K562 treated with DMSO at 1 percent for 4 hours (cell line): ENCODE measurements around the gene SESN2. TPM values are rescaled to one million over a fixed set of nuclear protein-coding genes. Genes with fewer than 3 reads are reported as not detected.

ENCODE experiments used
- total RNA-seq: library from RNA; unstranded; fragments of 300-600 nt; gene quantifications from 2 replicates; pipeline ENCODE4 v1.2.3, GENCODE V29; 2022; ENCODE audit not compliant: insufficient read depth

SESN2 gene, protein sequence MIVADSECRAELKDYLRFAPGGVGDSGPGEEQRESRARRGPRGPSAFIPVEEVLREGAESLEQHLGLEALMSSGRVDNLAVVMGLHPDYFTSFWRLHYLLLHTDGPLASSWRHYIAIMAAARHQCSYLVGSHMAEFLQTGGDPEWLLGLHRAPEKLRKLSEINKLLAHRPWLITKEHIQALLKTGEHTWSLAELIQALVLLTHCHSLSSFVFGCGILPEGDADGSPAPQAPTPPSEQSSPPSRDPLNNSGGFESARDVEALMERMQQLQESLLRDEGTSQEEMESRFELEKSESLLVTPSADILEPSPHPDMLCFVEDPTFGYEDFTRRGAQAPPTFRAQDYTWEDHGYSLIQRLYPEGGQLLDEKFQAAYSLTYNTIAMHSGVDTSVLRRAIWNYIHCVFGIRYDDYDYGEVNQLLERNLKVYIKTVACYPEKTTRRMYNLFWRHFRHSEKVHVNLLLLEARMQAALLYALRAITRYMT
- total RNA-seq, result 142 and 145 TPM in 2 replicates

DNA sequence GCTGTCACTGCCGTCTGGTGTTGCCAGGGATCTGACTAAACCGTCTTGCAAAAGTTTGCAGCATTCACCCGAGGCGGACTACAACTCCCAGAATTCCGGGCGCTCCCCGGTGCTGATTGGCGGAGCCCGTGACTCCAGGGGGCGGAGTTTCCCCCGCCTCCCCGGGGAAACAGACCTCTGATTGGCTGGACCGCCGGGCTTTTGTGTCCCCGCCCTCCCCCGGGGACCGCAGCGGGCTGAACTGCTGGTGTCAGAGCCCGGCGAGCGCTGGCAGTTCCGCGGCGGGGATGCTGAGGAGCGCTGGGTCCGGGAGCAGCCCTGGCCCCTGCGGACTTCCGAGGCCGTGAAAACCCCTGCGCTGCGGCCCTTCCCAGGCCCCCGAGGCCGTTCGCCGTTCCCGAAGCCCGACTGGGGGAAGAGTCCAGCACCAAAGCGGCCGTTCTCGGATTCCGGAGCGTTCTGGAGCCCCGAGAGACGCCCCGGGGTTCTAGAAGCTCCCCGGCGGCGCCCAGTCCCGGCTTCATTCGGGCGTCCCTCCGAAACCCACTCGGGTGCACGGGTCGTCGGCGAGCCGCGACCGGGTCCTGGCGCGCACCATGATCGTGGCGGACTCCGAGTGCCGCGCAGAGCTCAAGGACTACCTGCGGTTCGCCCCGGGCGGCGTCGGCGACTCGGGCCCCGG lies at the start of gene SESN2:
Gene SESN2, plus strand, starts transcription at position 267 of the 682 bp plus-strand sequence. Its CDS starts 330 bp downstream, at position 597.

DNA sequence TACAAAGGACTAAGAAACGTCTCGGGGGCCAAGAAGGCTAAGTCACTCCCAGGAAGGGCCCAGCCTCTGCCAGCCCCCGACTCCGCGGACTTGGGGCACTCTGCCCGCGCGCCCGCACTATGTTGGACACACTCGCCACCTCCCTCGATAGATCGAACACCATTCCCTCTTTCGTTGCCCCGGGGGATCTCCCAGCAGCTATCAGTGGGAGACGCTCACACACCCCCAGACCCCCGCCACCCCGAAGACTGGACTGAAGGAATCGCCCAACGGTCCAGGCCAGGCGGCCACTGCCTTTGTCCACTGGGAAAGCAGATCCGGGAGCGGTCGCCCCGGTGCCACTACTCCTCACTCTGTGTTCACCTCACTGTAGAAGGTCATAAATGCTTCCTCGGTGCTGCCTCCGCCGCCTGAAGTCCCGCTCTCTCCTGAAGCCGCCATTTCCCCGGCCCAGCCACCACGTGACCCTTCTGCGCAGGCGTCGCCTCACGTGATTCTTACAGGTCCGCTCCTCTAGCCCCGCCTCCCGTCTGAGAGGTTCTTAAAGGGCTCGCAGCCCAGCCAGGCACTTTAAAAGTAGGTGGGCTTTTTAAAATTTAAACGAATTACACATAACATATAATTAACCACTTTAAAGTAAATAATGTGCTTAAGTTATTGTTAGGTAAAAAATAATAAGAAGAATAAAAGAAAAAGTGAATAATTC lies 26.6 kb upstream of the SESN2 start, which contains the start of gene DNAJC8:
Gene DNAJC8, minus strand, starts transcription at position 472 of the 706 bp plus-strand sequence. Its CDS starts 31 bp downstream, at position 441.

DNA sequence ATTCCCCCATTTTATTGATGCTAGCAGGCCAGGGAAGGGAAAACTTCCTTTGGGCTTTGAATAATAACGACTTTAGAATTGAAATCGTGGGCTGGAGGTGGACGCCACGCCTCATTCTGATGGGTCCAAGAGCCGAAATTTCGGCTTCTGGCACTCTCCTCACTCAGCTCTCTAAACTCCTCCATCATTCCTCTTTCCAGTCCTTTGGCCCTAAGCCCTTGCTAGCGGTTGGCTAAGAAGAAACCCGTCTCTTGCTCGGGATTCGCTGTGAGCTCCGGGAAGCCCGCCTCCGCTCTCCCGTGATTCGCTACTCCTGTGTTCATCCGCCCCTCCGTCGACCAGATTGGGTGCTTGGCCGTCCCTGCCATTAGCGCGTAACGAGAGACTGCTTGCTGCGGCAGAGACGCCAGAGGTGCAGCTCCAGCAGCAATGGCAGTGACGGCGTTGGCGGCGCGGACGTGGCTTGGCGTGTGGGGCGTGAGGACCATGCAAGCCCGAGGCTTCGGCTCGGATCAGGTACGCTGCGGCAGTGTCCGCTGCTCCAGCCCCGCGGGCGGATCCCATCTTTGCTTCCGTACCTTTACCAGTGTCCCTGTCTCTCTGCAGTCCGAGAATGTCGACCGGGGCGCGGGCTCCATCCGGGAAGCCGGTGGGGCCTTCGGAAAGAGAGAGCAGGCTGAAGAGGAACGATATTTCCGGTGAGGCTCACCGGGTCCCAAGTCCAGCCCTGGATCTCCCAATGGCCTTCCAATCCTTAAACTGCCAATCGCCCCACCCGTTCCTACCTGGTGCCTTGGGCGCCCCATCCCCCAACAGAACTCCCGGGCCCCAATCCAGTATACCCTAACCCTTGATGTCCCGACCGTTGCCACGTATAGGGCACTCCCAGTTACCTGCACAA lies 23.3 kb upstream of the SESN2 start, which contains the start of gene ATP5IF1:
Gene ATP5IF1, plus strand, starts transcription at position 370 of the 901 bp plus-strand sequence. Its CDS starts 60 bp downstream, at position 430.

Other genes starting within 250 kb of the SESN2 start
- 10.8 and 14.2 TPM in 2 replicates for gene EYA3, start 170.9 kb upstream of the SESN2 start, total RNA-seq
- gene PTAFR, start 82.8 kb upstream of the SESN2 start, total RNA-seq, result 2.5 and 2.8 TPM in 2 replicates
- gene DNAJC8, start 26.5 kb upstream of the SESN2 start, total RNA-seq, result 207 and 220 TPM in 2 replicates
- 803 and 858 TPM in 2 replicates for gene ATP5IF1, start 23.4 kb upstream of the SESN2 start, total RNA-seq
- gene MED18, start 69.5 kb downstream of the SESN2 start, total RNA-seq, result 24.4 and 26.7 TPM in 2 replicates
- gene PHACTR4, start 110.2 kb downstream of the SESN2 start, total RNA-seq, result 21.6 and 30.3 TPM in 2 replicates
- 239 and 259 TPM in 2 replicates for gene RCC1, start 246.5 kb downstream of the SESN2 start, total RNA-seq